Renal pelvis (tissue), 4 donors: ENCODE measurements around the gene CCNY. TPM values are rescaled to one million over a fixed set of nuclear protein-coding genes. Genes with fewer than 3 reads are reported as not detected.

Source experiments
- DNase-seq: peaks from one replicate; pipeline ENCODE4 v3.0.0-alpha.2; 2013
- polyA plus RNA-seq, 3 donors: library from polyadenylated mRNA; unstranded; fragments of 120-200 nt; gene quantifications; one replicate each; pipeline ENCODE4 v1.2.1, GENCODE V29; 2013; ENCODE audit not compliant: insufficient read length in 3 of 3

The CCNY gene
- polyA plus RNA-seq, 3 donors: 98.3 to 102 (median 101) TPM

- no peak for DNase-seq
Observed at GRCh38 chr10:35470248-35470924, 134.1 kb downstream of the CCNY start.

GRCh38 chr10:35470925-35471315 is 134.6 kb downstream of the CCNY start:
- DNase-seq: no peak

GRCh38 chr10:35471435-35471834 is 135.1 kb downstream of the CCNY start:
- DNase-seq: no peak

- DNase-seq: peak; percentile 57
Observed at GRCh38 chr10:35480142-35480541, 143.8 kb downstream of the CCNY start.

GRCh38 chr10:35481413-35481812 is 145.1 kb downstream of the CCNY start:
- DNase-seq: no peak

- no peak for DNase-seq
Observed at GRCh38 chr10:35486297-35486990, 150.1 kb downstream of the CCNY start.

- no peak for DNase-seq
Observed at GRCh38 chr10:35487336-35488034, 151.2 kb downstream of the CCNY start.

- no peak for DNase-seq
Observed at GRCh38 chr10:35488228-35488627, 151.9 kb downstream of the CCNY start.

- no peak for DNase-seq
Observed at GRCh38 chr10:35492386-35493195, 156.3 kb downstream of the CCNY start.

GRCh38 chr10:35493196-35494118 is 157.1 kb downstream of the CCNY start:
- DNase-seq: no peak

- DNase-seq: no peak
Observed at GRCh38 chr10:35495521-35496119, 159.3 kb downstream of the CCNY start.

GRCh38 chr10:35497909-35498308 is 161.6 kb downstream of the CCNY start:
- DNase-seq: no peak

GRCh38 chr10:35498693-35499092 is 162.4 kb downstream of the CCNY start:
- DNase-seq: no peak

GRCh38 chr10:35501923-35502322 is 165.6 kb downstream of the CCNY start:
- no peak for DNase-seq

- DNase-seq: no peak
Observed at GRCh38 chr10:35502692-35503091, 166.4 kb downstream of the CCNY start.

- DNase-seq: no peak
Observed at GRCh38 chr10:35503578-35503977, 167.3 kb downstream of the CCNY start.

GRCh38 chr10:35504132-35504531 is 167.8 kb downstream of the CCNY start:
- DNase-seq: no peak

- no peak for DNase-seq
Observed at GRCh38 chr10:35505241-35505873, 169.0 kb downstream of the CCNY start.

GRCh38 chr10:35506741-35507140 is 170.4 kb downstream of the CCNY start:
- DNase-seq: no peak

- DNase-seq: no peak
Observed at GRCh38 chr10:35507519-35508109, 171.3 kb downstream of the CCNY start.
